Right lobe of liver (tissue), 6 donors: Measurements from ENCODE around the gene RABL6. TPM values are rescaled to one million over a fixed set of nuclear protein-coding genes. Genes with fewer than 3 reads are reported as not detected.
A peak's percentile ranks its signal among the peaks of the same experiment; 100 is the strongest.

ENCODE experiments used
- ATAC-seq, 4 donors: fragments of 200-7000 bp; cut with Tn5 transposase; one replicate each; pipeline ENCODE4 v1.9.1; 2020; ENCODE audit warnings: mild to moderate bottlenecking in 4 of 4, moderate library complexity in 4 of 4
- DNase-seq, 3 donors: peaks; one replicate each; pipeline ENCODE4 v3.0.0-alpha.2; 2020
- H3K27ac ChIP-seq, 3 donors: fragments of 200-600 bp; one replicate each; pipeline ENCODE4 v1.8.0; 2022
- H3K27me3 ChIP-seq, 2 donors: fragments of 200-600 bp; one replicate each; pipeline ENCODE4 v1.8.0; 2022
- H3K36me3 ChIP-seq, 4 donors: fragments of 200-600 bp; sonication (generic) in 1 of 4; one replicate each; pipeline versions ENCODE4 v1.5.1 to v1.8.0; 2017 to 2022; ENCODE audit warnings: control low read depth in 1 of 4
- H3K4me1 ChIP-seq, 4 donors: fragments of 200-600 bp; sonication (generic) in 1 of 4; one replicate each; pipeline versions ENCODE4 v1.5.1 to v1.8.0; 2017 to 2022; ENCODE audit warnings: control low read depth in 1 of 4
- H3K4me3 ChIP-seq, 3 donors: fragments of 200-600 bp; one replicate each; pipeline ENCODE4 v1.8.0; 2022
- H3K9me3 ChIP-seq, 4 donors: fragments of 200-600 bp; sonication (generic) in 1 of 4; one replicate each; pipeline versions ENCODE4 v1.5.1 to v1.8.0; 2017 to 2022; ENCODE audit warnings: control low read depth in 1 of 4
- CTCF ChIP-seq, 4 donors: fragments of 200-600 bp in 3 of 4; fragments of 450-650 bp in 1 of 4; IDR thresholded peaks; one replicate each; pipeline versions ENCODE4 v1.5.1 to v1.8.0; 2016 to 2022; ENCODE audit warnings: antibody characterized with exemption in 4 of 4, mild to moderate bottlenecking in 2 of 4
- POLR2A ChIP-seq: fragments of 450-650 bp; IDR thresholded peaks from one replicate; pipeline ENCODE4 v1.6.1; 2017; ENCODE audit warnings: antibody characterized with exemption, mild to moderate bottlenecking
- WGBS: methylation state at CpG from one replicate; pipeline ENCODE4 v1.1.6; 2018; ENCODE audit warnings: low coverage, low lambda C conversion rate; ENCODE audit not compliant: insufficient coverage; ENCODE audit errors: missing lambda C conversion rate; 5-methylcytosine and 5-hydroxymethylcytosine counted together
- intact Hi-C, 2 donors: fragments of 100-400 bp; cut with DNase I; formaldehyde crosslinking; loops; one replicate each; pipeline versions ENCODE4 v1.11.2 to v1.14.1; 2022
- total RNA-seq, 6 experiments: library from RNA; depleted of rRNA in 2 of 6; stranded (reverse); fragments of >200 nt in 2 of 6; fragmentation: NEBNext Ultra II Directional in 3 of 6; extraction: Animal tissue kit (Norgen Biotek cat#: 25700) in 3 of 6; gene quantifications; one replicate each; pipeline versions ENCODE4 v1.1.0 to v1.2.4, GENCODE V29; 2016 to 2023
- donor health status: DM: no; HTN: yes; CAD: no.
- donor health status: DM: no; HTN: no; CAD: no.
- donor health status: DM: no; HTN: no; CAD: no.
- donor health status: DM: no; HTN: yes; CAD: no.
- donor health status: DM: no; HTN: yes; CAD: no.

The RABL6 gene
- total RNA-seq, 6 experiments from 2014 or later: 8.0 to 14.8 (median 12.4) TPM

- Histone ChIP-seq H3K27ac (no peak overlapping the region), H3K36me3 (no peaks in the 10 kb centered on the region), H3K4me1 (peaks cover 0 to 40% (median 10%) of the 10 kb centered on the region in 4 donors), H3K9me3 (no peaks in the 10 kb centered on the region), H3K4me3 (no peak overlapping the region), H3K27me3 (no peaks in the 10 kb centered on the region)
- no CpG with 5 or more reads among the region's 102 CpGs for WGBS
- intact Hi-C loops: loop anchor here in 1 of 2 donors (5.0 kb wide), 1 partner anchor 187 kb away; the partner anchor contains the start of gene FUT7
- no peak for TF ChIP-seq POLR2A
- no peak for TF ChIP-seq CTCF (IDR thresholded peaks at IDR 0.05)
- ATAC-seq (no peak), DNase-seq (no peak)
These were observed 37.9 kb downstream of the RABL6 start for GRCh38 chr9:136845465-136846260.

DNA sequence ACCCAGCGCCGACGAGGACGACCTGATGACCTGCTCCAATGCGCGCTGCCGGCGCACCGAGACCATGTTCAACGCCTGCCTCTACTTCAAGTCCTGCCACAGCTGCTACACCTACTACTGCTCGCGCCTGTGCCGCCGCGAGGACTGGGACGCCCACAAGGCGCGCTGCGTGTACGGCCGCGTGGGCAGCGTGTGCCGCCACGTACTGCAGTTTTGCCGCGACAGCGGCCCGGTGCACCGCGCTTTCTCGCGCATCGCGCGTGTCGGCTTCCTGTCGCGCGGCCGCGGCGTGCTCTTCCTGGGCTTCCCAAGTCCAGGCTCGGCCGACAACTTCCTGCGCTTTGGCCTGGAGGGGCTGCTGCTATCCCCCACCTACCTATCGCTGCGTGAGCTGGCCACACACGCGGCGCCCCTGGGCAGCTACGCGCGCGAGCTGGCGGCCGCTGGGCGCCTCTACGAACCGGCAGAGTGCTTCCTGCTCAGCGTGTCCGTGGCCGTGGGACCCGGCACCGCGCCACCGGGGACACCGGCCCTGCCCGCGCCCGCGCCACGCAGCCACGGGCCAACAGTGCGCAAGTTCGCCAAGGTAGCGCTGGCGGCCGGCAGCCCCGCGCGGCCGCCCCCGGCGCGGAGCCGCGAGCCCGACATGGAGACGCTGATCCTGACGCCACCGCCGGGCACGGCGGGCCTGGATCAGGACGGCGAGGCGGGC lies 38.8 kb downstream of the RABL6 start:
- TF ChIP-seq POLR2A (no peak), CTCF (IDR thresholded peaks at IDR 0.05) (no peak)
- peaks cover 0 to 4% (median 0%) of the 10 kb centered on the region in 4 donors for H3K36me3 ChIP-seq
- H3K4me3 ChIP-seq: no peak overlapping the region
- no peaks in the 10 kb centered on the region for H3K9me3 ChIP-seq
- H3K27me3 ChIP-seq: no peaks in the 10 kb centered on the region
- H3K27ac ChIP-seq: no peak overlapping the region
- ATAC-seq (no peak), DNase-seq (no peak)
- intact Hi-C loops: loop anchor here in 1 of 2 donors (5.0 kb wide), 1 partner anchor 186 kb away; the partner anchor contains the start of gene FUT7
- no CpG with 5 or more reads among the region's 98 CpGs for WGBS
- peaks cover 0 to 40% (median 14%) of the 10 kb centered on the region in 4 donors for H3K4me1 ChIP-seq

GRCh38 chr9:136847088-136847825 lies 39.5 kb downstream of the RABL6 start:
- WGBS: 2% methylated on average over 22 of the region's 75 CpGs
- H3K4me1 ChIP-seq: peaks cover 0 to 40% (median 13%) of the 10 kb centered on the region in 4 donors
- H3K36me3 ChIP-seq: peaks cover 0 to 4% (median 0%) of the 10 kb centered on the region in 4 donors
- H3K27ac ChIP-seq: peak overlapping the region; percentile 81 to 88 (median 85)
- peak in 1 of 3 donors; percentile 64 for DNase-seq
- H3K9me3 ChIP-seq: no peaks in the 10 kb centered on the region
- peak in 2 of 4 donors; percentile 2 to 23 for ATAC-seq
- no peak for TF ChIP-seq POLR2A
- TF ChIP-seq CTCF (IDR thresholded peaks at IDR 0.05): no peak
- intact Hi-C loops: loop anchor here in 1 of 2 donors (5.0 kb wide), 1 partner anchor 185 kb away; the partner anchor contains the start of gene FUT7
- H3K4me3 ChIP-seq: peak overlapping the region; percentile 61 to 84 (median 65)
- H3K27me3 ChIP-seq: no peaks in the 10 kb centered on the region

DNA sequence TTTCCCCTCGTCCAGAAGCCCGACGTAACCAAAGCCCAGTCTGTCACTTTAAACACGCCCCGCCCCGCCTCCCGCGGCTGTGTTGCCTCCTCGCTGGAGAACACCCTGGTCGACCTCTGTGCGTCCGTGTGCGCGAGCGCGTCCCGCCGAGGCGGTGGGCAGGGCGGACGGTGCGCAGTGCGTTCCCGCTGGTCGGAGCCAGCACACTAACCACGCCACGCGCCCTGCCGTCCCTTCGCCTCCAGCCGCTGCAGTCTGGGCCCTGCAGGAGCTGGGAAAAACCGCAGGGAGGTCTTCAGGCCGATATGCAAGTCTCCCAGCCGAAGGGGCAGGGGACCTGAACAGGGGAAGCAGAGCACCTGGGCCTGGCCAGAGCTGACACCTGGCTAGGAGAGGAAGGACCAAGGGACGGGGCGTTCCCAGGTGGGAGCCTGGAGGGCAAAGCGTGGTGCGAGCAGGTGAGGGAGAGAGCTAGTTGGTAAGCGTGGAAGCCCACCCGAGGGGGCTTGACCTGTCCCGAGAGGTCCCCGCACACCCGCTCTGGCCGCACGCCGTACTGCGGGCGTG lies 40.2 kb downstream of the RABL6 start:
- peak overlapping the region; percentile 81 to 88 (median 85) for H3K27ac ChIP-seq
- H3K27me3 ChIP-seq: no peaks in the 10 kb centered on the region
- peak; percentile 86 for TF ChIP-seq POLR2A
- no peak for TF ChIP-seq CTCF (IDR thresholded peaks at IDR 0.05)
- no peaks in the 10 kb centered on the region for H3K9me3 ChIP-seq
- peak overlapping the region; percentile 61 to 84 (median 65) for H3K4me3 ChIP-seq
- peaks cover 0 to 4% (median 0%) of the 10 kb centered on the region in 4 donors for H3K36me3 ChIP-seq
- DNase-seq: peak; percentile 92 to 94 (median 92)
- ATAC-seq: peak; percentile 44 to 60 (median 46)
- H3K4me1 ChIP-seq: peaks cover 0 to 37% (median 15%) of the 10 kb centered on the region in 4 donors
- intact Hi-C loops: loop anchor here in 1 of 2 donors (5.0 kb wide), 1 partner anchor 184 kb away; the partner anchor contains the start of gene FUT7
- WGBS: 3% methylated on average over 7 of the region's 48 CpGs
